Suprapubic skin (tissue), 3 donors: ENCODE data around the gene KLHL10.

Experiments used
- CTCF ChIP-seq, 2 donors: fragments of 200-600 bp in 1 of 2; fragments of 450-650 bp in 1 of 2; sonication (generic) in 1 of 2; IDR thresholded peaks; one replicate each; pipeline ENCODE4 v1.5.1; 2016 to 2019; ENCODE audit warnings: antibody characterized with exemption in 2 of 2, mild to moderate bottlenecking in 1 of 2, moderate library complexity in 1 of 2
- EP300 ChIP-seq: sonication (generic); formaldehyde crosslinking; IDR thresholded peaks from one replicate; pipeline ENCODE4 v1.6.1; 2017; ENCODE audit warnings: antibody characterized with exemption

DNA sequence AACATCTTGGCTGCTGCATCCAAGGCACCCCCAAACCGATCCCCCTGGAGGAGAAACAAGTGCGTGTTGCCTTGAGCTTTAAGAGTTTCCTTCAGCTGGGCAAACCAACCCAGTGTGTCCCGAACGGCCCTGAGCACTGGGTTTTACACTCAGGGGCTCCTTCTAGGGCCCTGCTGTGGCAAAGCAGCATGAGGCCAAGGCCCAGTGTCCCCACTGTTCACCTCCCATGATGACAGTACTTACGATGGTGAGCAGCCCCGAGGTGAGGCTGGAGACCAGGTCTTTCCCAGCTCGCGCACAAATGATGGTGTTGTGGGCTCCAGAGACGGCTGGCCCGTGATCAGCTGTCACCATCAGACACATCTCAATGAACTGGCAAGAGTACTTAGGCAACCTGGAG is 34.2 kb downstream of the KLHL10 start:
- TF ChIP-seq CTCF (IDR thresholded peaks at IDR 0.05) (no peak), EP300 (no peak)
